Bronchus fibroblast of lung (primary cell): ENCODE results near the gene OR56A5. TPM values are rescaled to one million over a fixed set of nuclear protein-coding genes. Genes with fewer than 3 reads are reported as not detected.

Experiments
- total RNA-seq: library from RNA; depleted of rRNA; stranded (reverse); fragments of >200 nt; gene quantifications from 2 replicates; pipeline ENCODE4 v1.2.3, GENCODE V29; 2015

Gene OR56A5, protein sequence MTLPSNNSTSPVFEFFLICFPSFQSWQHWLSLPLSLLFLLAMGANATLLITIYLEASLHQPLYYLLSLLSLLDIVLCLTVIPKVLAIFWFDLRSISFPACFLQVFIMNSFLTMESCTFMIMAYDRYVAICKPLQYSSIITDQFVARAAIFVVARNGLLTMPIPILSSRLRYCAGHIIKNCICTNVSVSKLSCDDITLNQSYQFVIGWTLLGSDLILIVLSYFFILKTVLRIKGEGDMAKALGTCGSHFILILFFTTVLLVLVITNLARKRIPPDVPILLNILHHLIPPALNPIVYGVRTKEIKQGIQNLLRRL
- not detected in 2 replicates for total RNA-seq

DNA sequence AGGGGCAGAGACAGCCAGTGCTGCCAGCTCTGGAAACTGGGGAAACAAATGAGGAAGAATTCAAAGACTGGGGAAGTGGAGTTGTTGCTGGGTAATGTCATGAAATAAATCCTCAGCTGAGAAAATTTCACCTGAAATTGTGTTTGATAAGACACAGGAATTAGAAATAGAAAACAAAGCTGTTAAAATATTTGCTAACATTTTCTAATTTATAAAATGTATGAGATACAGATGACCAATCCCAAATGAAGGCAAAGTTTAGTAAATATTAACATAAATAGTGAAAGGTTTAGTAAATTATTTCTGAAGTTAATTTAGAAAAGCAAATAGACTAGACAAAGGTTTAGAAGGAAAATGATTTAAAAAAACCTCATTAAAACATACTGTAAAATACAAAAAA, at the start of gene OR56A5:
Gene OR56A5, minus strand, starts transcription at position 101 of the 400 bp plus-strand sequence. Its CDS starts 0 bp downstream, at position 101.

DNA sequence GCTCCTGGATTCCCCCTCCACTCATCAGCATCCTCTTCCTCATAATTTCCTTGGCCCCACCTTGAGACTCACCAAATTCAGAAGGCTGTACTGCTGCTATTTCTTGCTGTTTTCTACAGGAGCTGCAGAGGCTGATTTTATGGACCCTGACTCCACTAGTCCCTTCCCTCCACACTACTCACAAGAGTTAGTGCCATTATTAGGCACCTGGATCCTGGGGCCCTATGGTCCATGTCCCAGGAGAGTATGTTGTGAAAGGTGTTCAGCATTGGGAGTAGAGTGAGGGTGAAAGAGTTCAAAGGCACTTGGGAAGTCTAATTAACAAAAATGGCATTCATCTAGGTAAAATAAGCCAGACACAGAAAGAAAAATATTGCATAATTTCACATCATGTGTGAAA, 38.6 kb upstream of the OR56A5 start, which contains the start of gene OR56A4:
Gene OR56A4, minus strand, starts transcription at position 101 of the 400 bp plus-strand sequence. CDS start 3,954 bp downstream, outside the sequence.

DNA sequence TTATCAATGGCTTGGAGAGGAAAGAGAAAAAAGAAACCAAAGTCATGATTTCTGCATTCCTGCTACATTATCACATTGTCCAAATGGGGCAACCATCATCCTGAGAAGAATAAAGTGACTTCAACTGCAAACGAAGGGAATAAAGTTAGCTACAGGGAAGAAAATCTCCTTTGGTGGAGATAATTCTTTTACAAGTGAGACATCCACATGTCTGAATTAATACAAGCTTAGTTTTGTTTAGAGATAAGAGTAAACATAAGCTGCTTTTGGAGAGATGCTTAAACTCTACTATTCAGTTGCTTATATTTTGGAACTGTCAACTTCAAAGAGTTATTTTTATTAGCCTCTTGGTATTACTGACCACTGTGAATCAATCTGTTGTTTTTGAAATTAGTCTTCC, 18.6 kb upstream of the OR56A5 start, which contains the start of gene OR52L1:
Gene OR52L1, minus strand, starts transcription at position 101 of the 400 bp plus-strand sequence. Its CDS starts 55 bp downstream, at position 46.

DNA sequence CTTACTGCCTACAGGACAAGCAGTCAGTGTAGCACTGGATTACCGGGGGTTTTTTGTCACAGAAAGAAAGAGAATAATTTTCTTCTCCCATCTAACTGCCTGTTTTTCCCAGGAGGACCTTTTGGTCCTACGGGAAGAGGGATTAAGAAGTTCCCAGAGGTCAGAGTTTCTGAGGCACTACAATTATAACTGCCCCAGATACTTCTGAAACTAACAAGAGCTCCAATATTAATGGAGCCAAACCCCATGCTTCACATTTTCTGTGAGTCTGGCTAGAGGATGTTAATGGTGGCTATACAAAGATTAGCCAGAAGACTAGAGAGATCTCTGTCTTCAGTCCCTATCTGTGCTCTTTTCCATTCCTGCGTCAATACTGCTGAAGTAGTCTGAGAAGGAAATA, 26.3 kb downstream of the OR56A5 start, which contains the start of gene OR56A3:
Gene OR56A3, plus strand, starts transcription at position 301 of the 400 bp plus-strand sequence. CDS start 5,096 bp downstream, outside the sequence.

Other genes with a start within 250 kb of the OR56A5 start
- gene OR56B1, start 232.0 kb downstream of the OR56A5 start, total RNA-seq = not detected in 2 replicates
- gene OR52N4, start 214.3 kb downstream of the OR56A5 start, total RNA-seq = not detected in 2 replicates
- not detected in 2 replicates for gene OR52N5, start 185.1 kb downstream of the OR56A5 start, total RNA-seq
- gene OR52N1, start 177.2 kb downstream of the OR56A5 start, total RNA-seq = not detected in 2 replicates
- not detected in 2 replicates for gene OR52N2, start 159.6 kb downstream of the OR56A5 start, total RNA-seq
- gene OR52E6, start 126.6 kb downstream of the OR56A5 start, total RNA-seq = not detected in 2 replicates
- not detected in 2 replicates for gene OR52E8, start 110.8 kb downstream of the OR56A5 start, total RNA-seq
- gene OR52E4, start 87.9 kb downstream of the OR56A5 start, total RNA-seq = not detected in 2 replicates
- not detected in 2 replicates for gene OR52E5, start 75.3 kb downstream of the OR56A5 start, total RNA-seq
- gene OR56A3, start 26.2 kb downstream of the OR56A5 start, total RNA-seq = not detected in 2 replicates
- not detected in 2 replicates for gene OR52L1, start 18.5 kb upstream of the OR56A5 start, total RNA-seq
- gene OR56A4, start 38.5 kb upstream of the OR56A5 start, total RNA-seq = not detected in 2 replicates
- gene OR56A1, start 62.3 kb upstream of the OR56A5 start, total RNA-seq = not detected in 2 replicates
- gene OR56B4, start 139.2 kb upstream of the OR56A5 start, total RNA-seq = not detected in 2 replicates
- gene OR52B2, start 201.8 kb upstream of the OR56A5 start, total RNA-seq = not detected in 2 replicates
- gene OR52W1, start 230.7 kb upstream of the OR56A5 start, total RNA-seq = not detected in 2 replicates
- not detected in 2 replicates for gene C11orf42, start 237.1 kb upstream of the OR56A5 start, total RNA-seq